Activated naive CD8-positive, alpha-beta T cell treated with anti-CD3 and anti-CD28 coated beads, Interleukin-2, amount 50 U/mL, for 16 hours (primary cell): ENCODE measurements around the gene KCNJ6.
"Not testable (repeated sequence)": the region's sequence is repeated elsewhere in the genome, so short reads cannot be mapped to it uniquely, and the experiment has no call there.

Experiments
- DNase-seq: peaks from one replicate; pipeline ENCODE4 v3.0.0-alpha.2; 2020; ENCODE audit warnings: low read depth, low spot score

Gene KCNJ6

DNA sequence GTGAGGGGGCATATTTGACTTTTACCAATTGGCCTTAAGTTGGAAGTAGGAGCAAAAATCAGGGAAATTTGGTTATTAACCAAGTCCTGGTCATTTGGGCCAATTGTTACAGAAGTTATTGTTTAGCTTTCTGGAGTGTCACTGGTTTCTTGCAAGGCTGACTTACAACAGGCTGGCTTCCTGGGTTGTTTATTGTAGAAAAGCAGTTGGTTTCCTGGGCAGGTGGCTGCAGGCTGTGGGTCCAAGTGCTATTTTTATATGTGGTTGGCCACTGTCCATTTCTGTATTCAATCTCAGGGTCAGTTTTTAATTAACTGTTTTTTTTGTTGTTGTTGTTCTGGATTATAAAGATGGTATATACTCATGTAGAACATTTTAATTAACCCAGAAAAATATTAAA, 174.1 kb downstream of the KCNJ6 start:
- DNase-seq = no peak

DNA sequence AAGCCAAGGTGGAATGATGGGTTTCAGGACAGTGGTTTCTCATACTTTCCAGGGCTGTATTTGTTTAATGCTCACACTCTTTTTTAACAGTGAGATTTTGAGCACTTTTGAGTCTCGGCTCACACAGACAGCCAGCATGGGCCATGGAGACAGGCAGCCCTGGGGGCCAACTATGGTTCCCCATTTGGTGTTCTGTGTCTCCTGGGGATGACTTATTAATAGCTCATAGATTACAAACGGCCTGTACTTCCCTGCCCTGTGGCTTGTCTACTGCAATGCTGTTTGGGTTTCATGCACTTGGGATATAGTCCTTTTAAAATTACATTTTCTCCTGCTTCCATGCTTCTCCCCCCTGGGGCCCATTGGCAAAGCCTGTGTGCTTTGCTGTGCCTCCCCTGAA, 178.3 kb downstream of the KCNJ6 start:
- no peak for DNase-seq

GRCh38 chr21:37737507-37737906, 178.8 kb downstream of the KCNJ6 start:
- no peak for DNase-seq

- no peak for DNase-seq
These were observed 181.4 kb downstream of the KCNJ6 start for GRCh38 chr21:37734846-37735245.

GRCh38 chr21:37732927-37733326, 183.3 kb downstream of the KCNJ6 start:
- DNase-seq = no peak

GRCh38 chr21:37724201-37724600, 192.1 kb downstream of the KCNJ6 start:
- DNase-seq = no peak

DNA sequence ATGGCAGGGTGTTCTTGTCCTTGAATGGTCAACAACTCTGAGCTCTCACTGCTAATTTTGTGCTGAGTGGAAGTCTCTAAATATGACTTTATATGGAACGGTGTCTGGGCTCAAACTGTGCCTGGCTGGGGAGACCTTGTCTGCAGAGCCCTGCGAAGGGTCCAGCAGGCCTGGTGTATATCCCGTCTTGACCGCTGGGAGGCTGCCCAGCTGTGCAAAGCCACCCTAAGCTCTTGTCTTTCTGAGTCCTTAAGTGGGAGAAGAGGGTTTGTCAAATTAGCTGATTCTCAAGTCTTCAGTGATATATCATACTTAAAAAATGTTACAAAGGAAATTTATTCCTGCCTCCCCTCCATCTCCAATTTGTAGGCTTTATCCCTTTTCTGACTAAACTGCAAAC, 198.7 kb downstream of the KCNJ6 start:
- no peak for DNase-seq

DNA sequence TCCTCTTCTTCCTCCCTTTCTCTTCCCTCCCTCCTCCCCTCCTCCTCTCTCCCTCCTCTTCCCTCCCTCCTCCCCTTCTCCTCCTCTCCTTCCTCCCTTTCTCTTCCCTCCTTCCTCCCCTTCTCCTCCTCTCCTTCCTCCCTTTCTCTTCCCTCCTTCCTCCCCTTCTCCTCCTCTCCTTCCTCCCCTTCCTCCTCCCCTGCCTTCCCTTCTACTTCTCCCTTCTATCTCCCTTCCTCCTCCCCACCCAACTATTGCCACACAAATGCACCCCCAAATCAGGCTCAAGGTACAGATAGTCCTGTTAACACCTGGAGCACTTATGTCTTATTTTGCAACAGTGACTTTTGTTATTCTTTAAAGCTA, 203.7 kb downstream of the KCNJ6 start:
- not testable (repeated sequence) for DNase-seq

- no peak for DNase-seq
These were observed 204.3 kb downstream of the KCNJ6 start for GRCh38 chr21:37711836-37712568.

- no peak for DNase-seq
These were observed 204.9 kb downstream of the KCNJ6 start for GRCh38 chr21:37711286-37711829.

DNA sequence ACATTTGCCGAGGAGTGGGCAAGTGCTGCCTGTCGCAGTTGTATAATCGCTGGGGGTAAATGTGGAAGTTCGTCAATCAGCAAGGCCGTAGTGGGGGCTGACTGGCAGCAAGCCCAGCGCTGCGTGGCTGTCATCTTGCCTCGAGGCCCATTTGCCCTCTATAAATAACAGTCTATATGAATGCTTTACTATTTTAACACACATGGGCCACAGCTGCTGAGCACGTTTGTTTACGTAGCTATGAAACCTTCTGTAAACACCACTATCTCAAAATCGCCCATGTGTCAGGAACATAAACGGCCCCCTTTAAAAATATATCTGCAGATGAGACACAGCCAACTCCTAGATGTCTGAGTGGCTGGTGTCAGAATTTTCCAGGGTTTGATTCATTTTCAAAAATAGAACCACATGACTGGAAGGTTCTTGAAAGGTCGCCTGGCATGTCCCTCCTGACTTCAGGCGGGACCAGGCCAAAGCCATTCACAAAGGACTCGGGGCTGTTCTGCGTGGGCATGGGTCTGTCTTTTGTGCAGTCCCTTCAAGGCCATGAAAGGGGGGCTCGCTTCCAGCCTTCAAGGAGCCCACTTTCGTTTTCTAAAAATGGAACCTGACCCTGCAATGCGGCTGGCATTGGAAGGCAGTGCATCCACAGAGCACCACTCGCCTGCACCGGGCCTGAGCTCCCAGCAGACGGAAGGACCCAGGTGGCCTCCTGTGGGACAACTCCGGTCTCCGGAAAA, 205.5 kb downstream of the KCNJ6 start:
- DNase-seq = no peak

DNA sequence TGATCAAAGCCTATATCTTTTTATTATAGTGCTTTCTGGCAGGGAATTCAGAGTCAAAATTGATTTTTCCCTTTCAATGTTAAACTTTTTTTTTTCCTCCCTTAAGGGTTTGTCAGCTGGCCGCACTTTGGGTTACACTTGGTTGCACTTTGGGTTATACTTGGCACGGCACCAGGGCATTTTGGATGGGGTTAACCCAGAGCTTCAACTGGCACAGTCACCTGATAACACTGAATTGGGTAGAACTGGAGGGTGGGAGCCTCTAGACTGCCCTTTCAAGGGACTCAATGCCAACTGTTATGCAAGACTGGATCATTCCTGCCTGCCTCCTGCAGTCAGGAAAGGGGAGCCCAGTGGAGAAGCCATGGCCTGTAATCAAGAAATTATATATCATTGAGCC, 211.5 kb downstream of the KCNJ6 start:
- DNase-seq = no peak

DNA sequence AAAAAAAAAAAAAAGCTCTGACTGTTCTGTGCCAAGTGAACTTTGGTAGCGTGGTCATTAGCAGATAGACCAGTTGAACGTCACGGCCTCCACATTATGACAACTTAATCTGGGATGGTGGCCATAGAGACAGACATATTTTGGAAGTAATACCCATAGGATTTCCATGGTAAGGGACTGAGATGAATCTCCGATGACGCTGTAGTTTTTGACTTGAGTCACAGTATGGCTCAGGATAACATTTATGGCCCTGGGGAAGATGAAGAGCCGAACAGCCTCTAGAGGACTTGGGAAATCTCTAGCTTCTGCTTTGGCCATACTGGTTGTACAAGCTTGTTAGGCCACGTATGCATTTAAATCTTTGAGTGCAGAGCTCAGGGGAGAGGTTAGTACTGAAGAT, 214.0 kb downstream of the KCNJ6 start:
- no peak for DNase-seq

- DNase-seq = no peak
These were observed 215.5 kb downstream of the KCNJ6 start for GRCh38 chr21:37700641-37701202.

GRCh38 chr21:37699024-37699775, 217.1 kb downstream of the KCNJ6 start:
- no peak for DNase-seq

GRCh38 chr21:37696936-37697335, 219.3 kb downstream of the KCNJ6 start:
- DNase-seq = no peak

- DNase-seq = no peak
These were observed 221.1 kb downstream of the KCNJ6 start for GRCh38 chr21:37695111-37695510.

- no peak for DNase-seq
These were observed 227.2 kb downstream of the KCNJ6 start for GRCh38 chr21:37688952-37689659.

DNA sequence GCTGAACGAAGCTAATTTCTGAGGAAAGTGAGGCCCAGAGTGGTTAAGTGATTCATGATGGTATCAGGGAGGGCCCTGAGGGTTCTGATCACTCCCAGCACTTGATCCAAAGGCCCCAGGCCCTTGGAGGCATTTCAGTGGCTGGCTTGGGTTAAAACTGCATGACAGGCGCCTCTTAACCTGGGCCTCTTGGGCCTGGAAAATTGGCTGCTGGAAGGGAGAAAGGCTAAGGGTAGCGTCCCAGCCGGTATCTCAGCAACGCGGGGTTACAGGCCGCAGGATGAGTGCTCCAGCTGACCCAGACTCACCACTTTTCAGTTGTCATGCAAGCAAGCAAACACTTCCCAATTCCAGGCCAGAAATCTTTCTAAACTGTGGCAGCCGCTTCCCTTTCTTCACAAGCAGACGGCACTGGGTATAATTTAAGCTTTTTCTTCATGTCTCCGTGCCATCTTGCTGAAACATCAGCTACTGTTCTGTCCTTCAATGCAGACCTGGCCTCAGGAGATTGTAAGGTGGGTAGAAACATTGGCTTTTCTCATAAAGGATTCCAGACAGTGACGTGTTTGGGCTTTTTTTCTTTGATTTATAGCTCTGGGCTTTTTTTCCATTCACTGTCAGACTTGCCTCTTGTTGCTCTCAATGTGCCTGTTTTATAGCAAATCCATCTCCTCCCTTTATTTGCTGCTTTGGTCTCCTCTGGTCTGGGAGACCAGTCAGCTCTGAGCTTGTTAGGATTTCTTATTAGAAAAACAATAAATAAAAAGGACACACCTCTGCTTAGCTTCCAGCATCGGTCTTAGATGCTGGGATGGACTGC, 229.1 kb downstream of the KCNJ6 start:
- no peak for DNase-seq

- no peak for DNase-seq
These were observed 231.7 kb downstream of the KCNJ6 start for GRCh38 chr21:37684547-37684946.

DNA sequence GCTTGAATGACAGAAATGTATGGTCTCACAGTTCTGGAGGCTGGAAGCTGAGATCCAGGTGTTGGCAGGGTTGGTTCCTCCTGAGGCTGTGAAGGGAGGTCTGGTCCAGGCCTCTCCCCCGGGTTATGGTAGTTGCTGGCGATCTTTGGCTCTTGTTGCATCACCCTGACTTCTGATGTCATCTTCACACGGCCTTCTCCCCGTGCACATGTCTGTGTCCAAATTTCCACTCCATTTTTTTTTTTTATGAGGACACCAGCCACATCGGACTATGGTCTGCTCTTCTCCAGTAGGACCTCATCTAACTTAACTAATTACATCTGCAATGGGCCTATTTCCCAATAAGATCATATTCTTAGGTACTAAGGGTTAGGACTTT, 232.2 kb downstream of the KCNJ6 start:
- no peak for DNase-seq
